H9 (cell line): ENCODE data around the gene UBAC2. TPM values are rescaled to one million over a fixed set of nuclear protein-coding genes. Genes with fewer than 3 reads are reported as not detected.

Experiments
- DNase-seq: peaks from one replicate; pipeline ENCODE4 v3.0.0-alpha.2; 2017
- H2AFZ ChIP-seq: one replicate; pipeline ENCODE4 v1.6.1; 2013; ENCODE audit warnings: mild to moderate bottlenecking, low read length, control low read depth, moderate library complexity
- H2AK5ac ChIP-seq: 2 replicates; pipeline ENCODE4 v1.6.1; 2013; ENCODE audit warnings: low read length, control low read depth, mixed read lengths; ENCODE audit not compliant: insufficient read length
- H2BK120ac ChIP-seq: one replicate; pipeline ENCODE4 v1.6.1; 2013; ENCODE audit warnings: low read depth, mild to moderate bottlenecking, low read length, control low read depth, inconsistent platforms; ENCODE audit not compliant: poor library complexity, severe bottlenecking
- H2BK12ac ChIP-seq: 2 replicates; pipeline ENCODE4 v1.6.1; 2013; ENCODE audit warnings: low read length, control low read depth, mixed read lengths, low read depth; ENCODE audit not compliant: insufficient read length
- H2BK15ac ChIP-seq: 2 replicates; pipeline ENCODE4 v1.6.1; 2013; ENCODE audit warnings: low read depth, low read length, control low read depth
- H2BK20ac ChIP-seq: one replicate; pipeline ENCODE4 v1.6.1; 2013; ENCODE audit warnings: low read depth, mild to moderate bottlenecking, low read length, control low read depth, inconsistent platforms; ENCODE audit not compliant: poor library complexity, severe bottlenecking
- H2BK5ac ChIP-seq: 2 replicates; pipeline ENCODE4 v1.6.1; 2013; ENCODE audit warnings: low read length, control low read depth, mixed read lengths; ENCODE audit not compliant: insufficient read length
- H3K14ac ChIP-seq: 2 replicates; pipeline ENCODE4 v1.6.1; 2013; ENCODE audit warnings: low read length, control low read depth; ENCODE audit not compliant: insufficient read depth
- H3K18ac ChIP-seq: 2 replicates; pipeline ENCODE4 v1.6.1; 2013; ENCODE audit warnings: low read depth, mild to moderate bottlenecking, mixed read lengths, low read length, control low read depth; ENCODE audit not compliant: insufficient read length
- H3K23ac ChIP-seq: 2 replicates; pipeline ENCODE4 v1.6.1; 2013; ENCODE audit warnings: low read length, control low read depth, mixed read lengths, low read depth; ENCODE audit not compliant: insufficient read length
- H3K23me2 ChIP-seq: 2 replicates; pipeline ENCODE4 v1.6.1; 2013; ENCODE audit warnings: low read depth, mild to moderate bottlenecking, mixed read lengths, low read length, control low read depth; ENCODE audit not compliant: insufficient read length, poor library complexity, severe bottlenecking
- H3K27ac ChIP-seq: 2 replicates; pipeline ENCODE4 v1.5.1; 2013; ENCODE audit warnings: low read length, control low read depth, mixed read lengths, low read depth; ENCODE audit not compliant: insufficient read length
- H3K27me3 ChIP-seq: 2 replicates; pipeline ENCODE4 v1.6.1; 2013; ENCODE audit warnings: low read length, control low read depth, inconsistent platforms; ENCODE audit not compliant: insufficient read depth
- H3K4ac ChIP-seq: 2 replicates; pipeline ENCODE4 v1.6.1; 2013; ENCODE audit warnings: low read depth, mild to moderate bottlenecking, control low read depth, inconsistent platforms, low read length, moderate library complexity
- H3K4me1 ChIP-seq: 2 replicates; pipeline ENCODE4 v1.6.1; 2013; ENCODE audit warnings: low read length, control low read depth, inconsistent platforms; ENCODE audit not compliant: insufficient read depth
- H3K4me2 ChIP-seq: 2 replicates; pipeline ENCODE4 v1.6.1; 2013; ENCODE audit warnings: low read length, control low read depth, mixed read lengths; ENCODE audit not compliant: insufficient read length, insufficient read depth
- H3K56ac ChIP-seq: 2 replicates; pipeline ENCODE4 v1.6.1; 2013; ENCODE audit warnings: low read depth, mild to moderate bottlenecking, mixed read lengths, low read length, control low read depth; ENCODE audit not compliant: insufficient read length
- H3K79me1 ChIP-seq: 2 replicates; pipeline ENCODE4 v1.6.1; 2013; ENCODE audit warnings: low read depth, mild to moderate bottlenecking, moderate library complexity, low read length, control low read depth, inconsistent platforms; ENCODE audit not compliant: insufficient read depth, poor library complexity, severe bottlenecking
- H3K79me2 ChIP-seq: 2 replicates; pipeline ENCODE4 v1.6.1; 2013; ENCODE audit warnings: low read length, control low read depth, inconsistent platforms; ENCODE audit not compliant: insufficient read depth
- H3K9ac ChIP-seq: 2 replicates; pipeline ENCODE4 v1.6.1; 2013; ENCODE audit warnings: low read length, control low read depth, mixed read lengths; ENCODE audit not compliant: insufficient read length; ENCODE audit errors: extremely low read depth
- H3K9me3 ChIP-seq: one replicate; pipeline ENCODE4 v1.6.1; 2013; ENCODE audit warnings: low read depth, low read length, inconsistent platforms; ENCODE audit not compliant: control insufficient read depth
- H3T11ph ChIP-seq: one replicate; pipeline ENCODE4 v1.6.1; 2013; ENCODE audit warnings: mild to moderate bottlenecking, low read length, control low read depth, inconsistent platforms
- H4K20me1 ChIP-seq: one replicate; pipeline ENCODE4 v1.6.1; 2013; ENCODE audit not compliant: control insufficient read depth, insufficient read length, insufficient read depth
- H4K5ac ChIP-seq: 2 replicates; pipeline ENCODE4 v1.6.1; 2013; ENCODE audit warnings: low read depth, mild to moderate bottlenecking, mixed read lengths, low read length, control low read depth; ENCODE audit not compliant: insufficient read length
- H4K8ac ChIP-seq: replicated peaks from 2 replicates; pipeline ENCODE4 v1.6.1; 2013; ENCODE audit warnings: low read length, control low read depth, mixed read lengths, low read depth; ENCODE audit not compliant: insufficient read length
- H4K91ac ChIP-seq: 2 replicates; pipeline ENCODE4 v1.6.1; 2013; ENCODE audit warnings: low read depth, mild to moderate bottlenecking, moderate library complexity, mixed read lengths, low read length, control low read depth; ENCODE audit not compliant: insufficient read length
- H3K27ac Mint-ChIP-seq, 3 experiments: 2 replicates in 2 of 3; 3 replicates in 1 of 3; pipeline ENCODE4 v1.8.0; 2020 to 2021; ENCODE audit warnings: mixed read lengths in 3 of 3, mild to moderate bottlenecking in 1 of 3, moderate library complexity in 1 of 3
- H3K27me3 Mint-ChIP-seq: 2 replicates; pipeline ENCODE4 v1.8.0; 2021; ENCODE audit warnings: low read depth, mild to moderate bottlenecking, moderate library complexity, mixed read lengths
- H3K36me3 Mint-ChIP-seq, 3 experiments: 2 replicates in 2 of 3; 3 replicates in 1 of 3; pipeline ENCODE4 v1.8.0; 2020 to 2021; ENCODE audit warnings: low read depth in 3 of 3, mixed read lengths in 3 of 3; ENCODE audit not compliant: insufficient read depth in 1 of 3
- H3K4me1 Mint-ChIP-seq, 2 experiments: 2 replicates each; pipeline ENCODE4 v1.8.0; 2020; ENCODE audit warnings: mixed read lengths in 2 of 2
- H3K4me3 Mint-ChIP-seq, 2 experiments: 2 replicates in 1 of 2; 3 replicates in 1 of 2; pipeline ENCODE4 v1.8.0; 2020 to 2021; ENCODE audit warnings: mild to moderate bottlenecking in 2 of 2, mixed read lengths in 2 of 2, moderate library complexity in 1 of 2
- H3K9me3 Mint-ChIP-seq, 2 experiments: 2 replicates in 1 of 2; 3 replicates in 1 of 2; pipeline ENCODE4 v1.8.0; 2020; ENCODE audit warnings: mild to moderate bottlenecking in 2 of 2, mixed read lengths in 2 of 2, moderate library complexity in 1 of 2
- WGBS: extraction: QIAGEN DNeasy Blood & Tissue Kit; methylation state at CpG from one replicate; pipeline ENCODE4 v1.1.7; 2013; ENCODE audit warnings: missing lambda C conversion rate, low lambda C conversion rate, mixed read lengths; ENCODE audit not compliant: insufficient read length; ENCODE audit errors: extremely low coverage; 5-methylcytosine and 5-hydroxymethylcytosine counted together
- total RNA-seq: library from RNA; stranded (reverse); gene quantifications from 2 replicates; pipeline ENCODE4 v1.2.1, GENCODE V29; 2021
- TF ChIP-seq, protein P1 (sequence below): fragments of 200-600 bp; sonication (generic); conservative IDR thresholded peaks from 3 replicates; pipeline ENCODE4 v1.8.0; 2021; ENCODE audit warnings: antibody characterized with exemption, mild to moderate bottlenecking

The UBAC2 gene
- total RNA-seq, 1 experiment from 2014 or later, result 52.3 TPM

DNA sequence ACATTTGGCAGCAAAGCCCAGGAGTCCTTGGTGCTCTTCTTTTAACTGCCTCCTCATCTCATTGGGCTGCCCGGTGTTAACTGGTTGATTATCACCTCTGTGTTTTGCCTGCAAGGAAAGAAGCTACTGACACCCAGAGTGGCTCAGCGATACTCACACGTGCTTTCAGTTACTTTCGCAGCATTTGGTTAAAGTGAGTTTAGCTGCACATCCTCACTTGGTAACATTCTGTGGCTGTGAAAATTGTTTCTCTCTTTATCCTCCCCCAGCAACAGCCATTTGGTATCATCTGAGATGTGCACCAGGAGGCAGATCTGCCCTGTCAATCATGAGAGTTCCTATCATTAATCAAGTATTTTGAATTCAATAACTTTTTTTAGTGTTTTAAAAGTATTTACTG lies 151.1 kb downstream of the UBAC2 start:
- H3K4me1 ChIP-seq, result no peaks in the 10 kb centered on the region
- no peaks in the 10 kb centered on the region for H3K79me2 ChIP-seq
- no peak overlapping the region for H2BK12ac ChIP-seq
- no peaks in the 10 kb centered on the region for H3K9me3 ChIP-seq
- no peak overlapping the region for H3K56ac ChIP-seq
- TF ChIP-seq, protein P1, sequence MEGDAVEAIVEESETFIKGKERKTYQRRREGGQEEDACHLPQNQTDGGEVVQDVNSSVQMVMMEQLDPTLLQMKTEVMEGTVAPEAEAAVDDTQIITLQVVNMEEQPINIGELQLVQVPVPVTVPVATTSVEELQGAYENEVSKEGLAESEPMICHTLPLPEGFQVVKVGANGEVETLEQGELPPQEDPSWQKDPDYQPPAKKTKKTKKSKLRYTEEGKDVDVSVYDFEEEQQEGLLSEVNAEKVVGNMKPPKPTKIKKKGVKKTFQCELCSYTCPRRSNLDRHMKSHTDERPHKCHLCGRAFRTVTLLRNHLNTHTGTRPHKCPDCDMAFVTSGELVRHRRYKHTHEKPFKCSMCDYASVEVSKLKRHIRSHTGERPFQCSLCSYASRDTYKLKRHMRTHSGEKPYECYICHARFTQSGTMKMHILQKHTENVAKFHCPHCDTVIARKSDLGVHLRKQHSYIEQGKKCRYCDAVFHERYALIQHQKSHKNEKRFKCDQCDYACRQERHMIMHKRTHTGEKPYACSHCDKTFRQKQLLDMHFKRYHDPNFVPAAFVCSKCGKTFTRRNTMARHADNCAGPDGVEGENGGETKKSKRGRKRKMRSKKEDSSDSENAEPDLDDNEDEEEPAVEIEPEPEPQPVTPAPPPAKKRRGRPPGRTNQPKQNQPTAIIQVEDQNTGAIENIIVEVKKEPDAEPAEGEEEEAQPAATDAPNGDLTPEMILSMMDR, result no peak
- Mint-ChIP-seq H3K4me1 (no peaks in the 10 kb centered on the region), H3K4me3 (no peak overlapping the region), H3K36me3 (peaks cover 7 to 44% (median 28%) of the 10 kb centered on the region in 3 experiments; a peak in 6 of 7 replicates), H3K9me3 (no peaks in the 10 kb centered on the region), H3K27me3 (no peaks in the 10 kb centered on the region), H3K27ac (no peak overlapping the region)
- H3K14ac ChIP-seq, result no peak overlapping the region
- no CpG with 5 or more reads among the region's 4 CpGs for WGBS
- H2BK5ac ChIP-seq, result no peak overlapping the region
- no peak overlapping the region for H3K9ac ChIP-seq
- no peak overlapping the region for H3T11ph ChIP-seq
- no peak overlapping the region for H3K27ac ChIP-seq
- no peak overlapping the region for H2BK15ac ChIP-seq
- no peak overlapping the region for H3K4ac ChIP-seq
- H3K4me2 ChIP-seq, result no peak overlapping the region
- no peak overlapping the region for H2BK20ac ChIP-seq
- H4K20me1 ChIP-seq, result no peaks in the 10 kb centered on the region
- H2AFZ ChIP-seq, result no peak overlapping the region
- H2BK120ac ChIP-seq, result no peak overlapping the region
- no peaks in the 10 kb centered on the region for H3K23me2 ChIP-seq
- no peak overlapping the region for H3K18ac ChIP-seq
- H4K91ac ChIP-seq, result no peak overlapping the region
- H4K5ac ChIP-seq, result no peak overlapping the region
- H4K8ac ChIP-seq, result no peak overlapping the region
- H2AK5ac ChIP-seq, result no peak overlapping the region
- H3K23ac ChIP-seq, result no peak overlapping the region
- no peaks in the 10 kb centered on the region for H3K79me1 ChIP-seq
- no peaks in the 10 kb centered on the region for H3K27me3 ChIP-seq
- no peak for DNase-seq
